Measurements from ENCODE around the gene EFTUD2.
A peak's percentile ranks its signal among the peaks of the same experiment; 100 is the strongest.
"Not testable (repeated sequence)": the region's sequence is repeated elsewhere in the genome, so short reads cannot be mapped to it uniquely, and the experiment has no call there.

Gene EFTUD2

DNA sequence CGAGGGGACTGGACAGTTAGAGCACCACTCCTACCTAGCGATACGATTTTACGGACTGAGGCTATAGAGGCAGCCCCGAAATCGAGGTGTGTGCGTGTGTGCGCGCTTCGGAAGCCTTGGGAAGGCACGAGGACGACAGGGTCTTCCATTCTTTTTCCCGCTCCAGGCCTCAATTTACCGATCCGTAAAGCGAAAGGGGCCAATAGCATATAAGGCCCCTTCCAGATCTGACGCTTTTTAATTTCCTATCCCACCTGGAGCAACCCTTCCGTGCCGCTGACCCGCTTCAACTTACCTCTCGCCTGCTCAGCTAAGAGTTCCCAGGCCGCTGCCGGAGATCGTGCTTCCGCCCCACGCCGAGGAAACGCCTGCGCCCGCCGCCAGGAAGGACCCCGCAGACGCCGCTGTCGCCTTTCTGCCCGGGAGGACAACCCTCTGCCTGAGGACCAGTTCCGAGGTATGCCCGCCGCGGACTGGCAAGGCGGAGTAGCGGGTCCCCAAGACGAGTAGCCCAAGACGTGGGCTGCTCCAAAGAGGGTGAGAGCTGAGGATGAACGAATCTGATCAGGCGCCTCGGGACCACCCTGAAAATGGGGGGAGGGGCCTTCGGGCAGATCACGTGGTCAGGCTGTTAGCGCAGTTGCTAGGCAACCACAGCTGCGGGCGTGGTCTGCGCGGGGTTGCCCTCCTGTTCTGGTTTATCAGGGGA, at the start of gene EFTUD2:
Gene EFTUD2, minus strand, starts transcription at position 372 of the 709 bp plus-strand sequence. CDS start 4,924 bp downstream, outside the sequence.
- peak within 1 kb of the TSS; percentile 91 for H3K9ac ChIP-seq (ENCODE audit: low read length)
- TF ChIP-seq EZH2 (IDR thresholded peaks at IDR 0.05; ENCODE audit: borderline replicate concordance, low read length) (no peak), CTCF (IDR thresholded peaks at IDR 0.05; ENCODE audit: low read length) (no peak)
- 0 out of 2 replicates have a peak, but pooled peaks cover 8% of the 10 kb centered on the region for H3K27me3 ChIP-seq (ENCODE audit: insufficient read depth, low read length)
- no peaks in the 10 kb centered on the region for H3F3A ChIP-seq (ENCODE audit: insufficient read depth, low read length)
- H3K4me3 ChIP-seq (ENCODE audit: low read depth, low read length, poor library complexity, severe bottlenecking): peak within 1 kb of the TSS; percentile 86
- H3K27ac ChIP-seq (ENCODE audit: low read depth, low read length, poor library complexity, severe bottlenecking): peak within 1 kb of the TSS; percentile 78
- H4K20me1 ChIP-seq (ENCODE audit: insufficient read depth, low read length): no peaks in the 10 kb centered on the region
- H3K4me1 ChIP-seq (ENCODE audit: insufficient read depth, low read length, severe bottlenecking): peaks cover 16% of the 10 kb centered on the region
- H3K9me2 ChIP-seq (ENCODE audit: low read depth, low read length): no peaks in the 10 kb centered on the region
- H3K4me2 ChIP-seq (ENCODE audit: low read length): peak within 1 kb of the TSS; percentile 83
- peaks cover 25% of the 10 kb centered on the region for H3K79me2 ChIP-seq (ENCODE audit: insufficient read depth, low read length)
- H3K9me3 ChIP-seq (ENCODE audit: low read length): no peaks in the 10 kb centered on the region
- H3K36me3 ChIP-seq (ENCODE audit: insufficient read depth, low read length): peaks cover 18% of the 10 kb centered on the region
- peak within 1 kb of the TSS; percentile 27; the same call in 1 of the 2 replicates for H2AFZ ChIP-seq (ENCODE audit: low read length)

DNA sequence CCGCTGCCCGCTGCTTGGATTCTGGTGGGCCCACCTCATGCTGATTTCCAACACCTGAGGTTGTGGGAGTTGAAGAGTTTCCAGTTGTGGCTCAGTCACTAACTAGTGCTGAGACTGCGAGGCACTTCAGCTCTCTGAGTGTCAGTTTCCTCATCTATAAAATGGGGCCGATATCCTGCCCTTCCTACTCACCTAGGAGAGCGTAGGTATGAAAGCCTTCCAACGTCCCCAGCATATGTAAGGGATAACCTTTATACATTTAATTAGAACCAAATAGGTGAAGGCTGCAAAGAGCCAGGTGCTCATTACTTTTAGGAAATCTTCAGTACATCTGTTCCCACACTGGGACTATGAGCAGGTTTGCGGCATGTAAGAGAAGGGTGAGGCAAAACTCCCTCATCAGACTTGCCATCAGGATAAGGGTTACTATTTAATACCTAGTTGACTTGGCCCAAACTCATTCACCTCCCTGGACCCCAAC, 49.1 kb upstream of the EFTUD2 start:
- Histone ChIP-seq H3K9me3 (ENCODE audit: low read length) (no peaks in the 10 kb centered on the region), H2AFZ (ENCODE audit: low read length) (no peak overlapping the region), H4K20me1 (ENCODE audit: insufficient read depth, low read length) (no peaks in the 10 kb centered on the region), H3K27ac (ENCODE audit: low read depth, low read length, poor library complexity, severe bottlenecking) (no peak overlapping the region), H3K36me3 (ENCODE audit: insufficient read depth, low read length) (peaks cover 37% of the 10 kb centered on the region), H3F3A (ENCODE audit: insufficient read depth, low read length) (0 out of 2 replicates have a peak, but pooled peaks cover 3% of the 10 kb centered on the region), H3K27me3 (ENCODE audit: insufficient read depth, low read length) (no peaks in the 10 kb centered on the region), H3K4me1 (ENCODE audit: insufficient read depth, low read length, severe bottlenecking) (peaks cover 33% of the 10 kb centered on the region), H3K9ac (ENCODE audit: low read length) (peak overlapping the region; percentile 100), H3K79me2 (ENCODE audit: insufficient read depth, low read length) (peaks cover 41% of the 10 kb centered on the region), H3K4me2 (ENCODE audit: low read length) (peak overlapping the region; percentile 92), H3K4me3 (ENCODE audit: low read depth, low read length, poor library complexity, severe bottlenecking) (peak overlapping the region; percentile 99), H3K9me2 (ENCODE audit: low read depth, low read length) (no peaks in the 10 kb centered on the region)
- TF ChIP-seq CTCF (IDR thresholded peaks at IDR 0.05; ENCODE audit: low read length) (no peak), EZH2 (IDR thresholded peaks at IDR 0.05; ENCODE audit: borderline replicate concordance, low read length) (no peak)

GRCh38 chr17:44947461-44948314, 48.4 kb upstream of the EFTUD2 start, which contains the start of gene KIF18B:
Gene KIF18B (minus strand): TSS chr17:44947773. CDS start chr17:44936344, 11,429 bp downstream.
- Histone ChIP-seq H2AFZ (ENCODE audit: low read length) (no peak within 1 kb of the TSS), H3K9me2 (ENCODE audit: low read depth, low read length) (no peaks in the 10 kb centered on the region), H3K4me3 (ENCODE audit: low read depth, low read length, poor library complexity, severe bottlenecking) (peak within 1 kb of the TSS; percentile 99), H4K20me1 (ENCODE audit: insufficient read depth, low read length) (no peaks in the 10 kb centered on the region), H3K4me2 (ENCODE audit: low read length) (peak within 1 kb of the TSS; percentile 92), H3K79me2 (ENCODE audit: insufficient read depth, low read length) (peaks cover 46% of the 10 kb centered on the region), H3K36me3 (ENCODE audit: insufficient read depth, low read length) (peaks cover 40% of the 10 kb centered on the region), H3K9ac (ENCODE audit: low read length) (peak within 1 kb of the TSS; percentile 100), H3K9me3 (ENCODE audit: low read length) (no peaks in the 10 kb centered on the region), H3K27ac (ENCODE audit: low read depth, low read length, poor library complexity, severe bottlenecking) (peak within 1 kb of the TSS; percentile 81), H3F3A (ENCODE audit: insufficient read depth, low read length) (0 out of 2 replicates have a peak, but pooled peaks cover 3% of the 10 kb centered on the region), H3K27me3 (ENCODE audit: insufficient read depth, low read length) (no peaks in the 10 kb centered on the region), H3K4me1 (ENCODE audit: insufficient read depth, low read length, severe bottlenecking) (peaks cover 36% of the 10 kb centered on the region)
- TF ChIP-seq EZH2 (IDR thresholded peaks at IDR 0.05; ENCODE audit: borderline replicate concordance, low read length) (no peak), CTCF (IDR thresholded peaks at IDR 0.05; ENCODE audit: low read length) (peak; percentile 18; the same call in 1 of the 2 replicates)

GRCh38 chr17:44945652-44946051, 46.4 kb upstream of the EFTUD2 start:
- H3K36me3 ChIP-seq (ENCODE audit: insufficient read depth, low read length): peaks cover 56% of the 10 kb centered on the region
- not testable (repeated sequence) for H2AFZ ChIP-seq (ENCODE audit: low read length); H3K27me3 ChIP-seq (ENCODE audit: insufficient read depth, low read length); H3K9ac ChIP-seq (ENCODE audit: low read length); H3K9me2 ChIP-seq (ENCODE audit: low read depth, low read length); H4K20me1 ChIP-seq (ENCODE audit: insufficient read depth, low read length); H3K9me3 ChIP-seq (ENCODE audit: low read length); H3K27ac ChIP-seq (ENCODE audit: low read depth, low read length, poor library complexity, severe bottlenecking); H3F3A ChIP-seq (ENCODE audit: insufficient read depth, low read length)
- H3K4me1 ChIP-seq (ENCODE audit: insufficient read depth, low read length, severe bottlenecking): peaks cover 49% of the 10 kb centered on the region
- H3K4me3 ChIP-seq (ENCODE audit: low read depth, low read length, poor library complexity, severe bottlenecking): peak overlapping the region; percentile 99
- peak overlapping the region; percentile 92 for H3K4me2 ChIP-seq (ENCODE audit: low read length)
- peaks cover 66% of the 10 kb centered on the region for H3K79me2 ChIP-seq (ENCODE audit: insufficient read depth, low read length)
